PC-3 (cell line): ENCODE data around the gene CELF2. TPM values are rescaled to one million over a fixed set of nuclear protein-coding genes. Genes with fewer than 3 reads are reported as not detected.

ENCODE experiments used
- ATAC-seq: fragments of 200-7000 bp; cut with Tn5 transposase; 2 replicates; pipeline ENCODE4 v1.9.1; 2020; ENCODE audit warnings: mild to moderate bottlenecking, moderate library complexity
- BruUV-seq: library from RNA; stranded (reverse); fragments of 400-500 nt; replicated peaks from 2 replicates; lab custom pipeline; 2021; lab: Mats Ljungman, UMichigan
- CTCF ChIA-PET: fragments of 300-600 bp; sonication (Branson Sonifier 250); formaldehyde crosslinking; loops from one replicate; lab custom pipeline; 2022; ENCODE audit warnings: antibody characterized with exemption; lab: Charles Lee
- POLR2A ChIA-PET: fragments of 300-600 bp; sonication (Branson Sonifier 250); formaldehyde crosslinking; loops from one replicate; lab custom pipeline; 2022; ENCODE audit warnings: antibody characterized with exemption; ENCODE audit not compliant: unreplicated experiment; lab: Charles Lee
- DNase-seq: peaks from one replicate; pipeline ENCODE4 v3.0.0-alpha.2; 2015
- H2AFZ ChIP-seq: fragments of 300-600 bp; sonication (generic); 2 replicates; pipeline ENCODE4 v1.6.0; 2016; ENCODE audit warnings: antibody characterized with exemption, low read length
- H3F3A ChIP-seq: fragments of 300-600 bp; sonication (generic); one replicate; pipeline ENCODE4 v1.6.0; 2017; ENCODE audit warnings: antibody characterized with exemption, low read length, control low read depth, mild to moderate bottlenecking; ENCODE audit not compliant: unreplicated experiment
- H3K27ac ChIP-seq: fragments of 300-600 bp; sonication (generic); 2 replicates; pipeline ENCODE4 v1.5.1; 2016; ENCODE audit warnings: mild to moderate bottlenecking, low read length
- H3K27me3 ChIP-seq: fragments of 300-600 bp; sonication (generic); 2 replicates; pipeline ENCODE4 v1.6.1; 2016; ENCODE audit warnings: low read length, mixed read lengths
- H3K36me3 ChIP-seq: fragments of 300-600 bp; sonication (generic); 2 replicates; pipeline ENCODE4 v1.6.1; 2016; ENCODE audit warnings: low read depth, mixed run types, low read length, mixed read lengths
- H3K4me1 ChIP-seq: fragments of 300-600 bp; sonication (generic); 2 replicates; pipeline ENCODE4 v1.5.1; 2016; ENCODE audit warnings: low read length; ENCODE audit not compliant: insufficient read depth
- H3K4me2 ChIP-seq: fragments of 300-600 bp; sonication (generic); 2 replicates; pipeline ENCODE4 v1.6.0; 2016; ENCODE audit warnings: low read length
- H3K4me3 ChIP-seq: fragments of 300-600 bp; sonication (generic); 2 replicates; pipeline ENCODE4 v1.5.1; 2016; ENCODE audit warnings: mild to moderate bottlenecking, low read length, mixed read lengths
- H3K79me2 ChIP-seq: fragments of 300-600 bp; sonication (generic); 2 replicates; pipeline ENCODE4 v1.6.1; 2017; ENCODE audit warnings: low read length, mixed read lengths
- H3K9ac ChIP-seq: fragments of 300-600 bp; sonication (generic); 2 replicates; pipeline ENCODE4 v1.6.0; 2016; ENCODE audit warnings: mild to moderate bottlenecking, low read length
- H3K9me2 ChIP-seq: fragments of 300-600 bp; sonication (generic); replicated peaks from 2 replicates; pipeline ENCODE4 v1.6.1; 2016; ENCODE audit warnings: mixed run types, low read length, mixed read lengths
- H3K9me3 ChIP-seq: fragments of 300-600 bp; sonication (generic); 2 replicates; pipeline ENCODE4 v1.6.1; 2016; ENCODE audit warnings: low read length, mixed read lengths
- H4K20me1 ChIP-seq: fragments of 300-600 bp; sonication (generic); 2 replicates; pipeline ENCODE4 v1.6.1; 2016; ENCODE audit warnings: low read length, mixed read lengths
- EZH2 ChIP-seq: fragments of 300-600 bp; sonication (generic); IDR thresholded peaks from one replicate; pipeline ENCODE4 v1.6.1; 2017; ENCODE audit warnings: antibody characterized with exemption, mild to moderate bottlenecking, low read length; ENCODE audit not compliant: unreplicated experiment
- EZH2phosphoT487 ChIP-seq: fragments of 300-600 bp; sonication (generic); IDR thresholded peaks from 2 replicates; pipeline ENCODE4 v1.6.1; 2018; ENCODE audit warnings: mild to moderate bottlenecking, antibody characterized with exemption, low read length, borderline replicate concordance
- intact Hi-C: fragments of 100-400 bp; cut with micrococcal nuclease; formaldehyde crosslinking; loops from 2 replicates; pipeline ENCODE4 v1.9.0; 2023
- total RNA-seq: library from RNA; depleted of rRNA; stranded (reverse); fragments of >200 nt; gene quantifications from 2 replicates; pipeline ENCODE4 v1.2.3, GENCODE V29; 2014
- TF ChIP-seq, protein P1 (sequence below): fragments of 300-600 bp; sonication (generic); conservative IDR thresholded peaks from 2 replicates; pipeline ENCODE4 v1.5.1; 2017; ENCODE audit warnings: antibody characterized with exemption, low read depth, mild to moderate bottlenecking, low read length

Gene CELF2
- total RNA-seq, 1 experiment from 2014 or later: not detected

DNA sequence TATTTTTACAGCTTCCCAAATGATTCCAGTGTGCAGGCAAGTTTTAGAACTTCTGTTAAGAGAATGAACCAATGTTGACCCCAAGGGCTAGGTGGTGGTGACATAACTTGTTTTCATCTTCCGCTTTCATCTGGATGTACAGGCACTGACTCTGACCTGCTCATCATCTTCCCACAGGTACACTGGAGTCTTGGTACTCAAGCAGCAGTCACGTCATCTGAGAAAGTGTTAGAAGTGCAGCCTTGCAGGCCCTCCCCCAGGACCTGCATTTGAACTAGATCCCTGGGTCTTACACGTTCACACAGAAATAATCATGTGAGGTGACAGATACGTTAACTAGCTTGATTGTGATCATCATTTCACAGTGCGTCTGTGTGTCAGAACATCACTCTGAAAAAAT, 212.2 kb downstream of the CELF2 start:
- no TSS peak for BruUV-seq
- H3K4me3 ChIP-seq: no peak overlapping the region
- POLR2A ChIA-PET: no interaction called here
- H3K27me3 ChIP-seq: peaks cover 5% of the 10 kb centered on the region; the same call in 1 of the 2 replicates
- no peaks in the 10 kb centered on the region for H3K36me3 ChIP-seq
- no peaks in the 10 kb centered on the region for H4K20me1 ChIP-seq
- H3K4me2 ChIP-seq: no peak overlapping the region
- DNase-seq: no peak
- H3K79me2 ChIP-seq: no peaks in the 10 kb centered on the region
- intact Hi-C loops: no loop called here
- H3K4me1 ChIP-seq: no peaks in the 10 kb centered on the region
- no peak overlapping the region for H2AFZ ChIP-seq
- no peaks in the 10 kb centered on the region for H3K9me3 ChIP-seq
- TF ChIP-seq, protein P1, sequence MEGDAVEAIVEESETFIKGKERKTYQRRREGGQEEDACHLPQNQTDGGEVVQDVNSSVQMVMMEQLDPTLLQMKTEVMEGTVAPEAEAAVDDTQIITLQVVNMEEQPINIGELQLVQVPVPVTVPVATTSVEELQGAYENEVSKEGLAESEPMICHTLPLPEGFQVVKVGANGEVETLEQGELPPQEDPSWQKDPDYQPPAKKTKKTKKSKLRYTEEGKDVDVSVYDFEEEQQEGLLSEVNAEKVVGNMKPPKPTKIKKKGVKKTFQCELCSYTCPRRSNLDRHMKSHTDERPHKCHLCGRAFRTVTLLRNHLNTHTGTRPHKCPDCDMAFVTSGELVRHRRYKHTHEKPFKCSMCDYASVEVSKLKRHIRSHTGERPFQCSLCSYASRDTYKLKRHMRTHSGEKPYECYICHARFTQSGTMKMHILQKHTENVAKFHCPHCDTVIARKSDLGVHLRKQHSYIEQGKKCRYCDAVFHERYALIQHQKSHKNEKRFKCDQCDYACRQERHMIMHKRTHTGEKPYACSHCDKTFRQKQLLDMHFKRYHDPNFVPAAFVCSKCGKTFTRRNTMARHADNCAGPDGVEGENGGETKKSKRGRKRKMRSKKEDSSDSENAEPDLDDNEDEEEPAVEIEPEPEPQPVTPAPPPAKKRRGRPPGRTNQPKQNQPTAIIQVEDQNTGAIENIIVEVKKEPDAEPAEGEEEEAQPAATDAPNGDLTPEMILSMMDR: no peak
- TF ChIP-seq EZH2phosphoT487: no peak
- no peak for TF ChIP-seq EZH2
- ATAC-seq: no peak
- no peak overlapping the region for H3K27ac ChIP-seq
- no peaks in the 10 kb centered on the region for H3K9me2 ChIP-seq
- CTCF ChIA-PET: no interaction called here
- no peaks in the 10 kb centered on the region for H3F3A ChIP-seq
- no peak overlapping the region for H3K9ac ChIP-seq

DNA sequence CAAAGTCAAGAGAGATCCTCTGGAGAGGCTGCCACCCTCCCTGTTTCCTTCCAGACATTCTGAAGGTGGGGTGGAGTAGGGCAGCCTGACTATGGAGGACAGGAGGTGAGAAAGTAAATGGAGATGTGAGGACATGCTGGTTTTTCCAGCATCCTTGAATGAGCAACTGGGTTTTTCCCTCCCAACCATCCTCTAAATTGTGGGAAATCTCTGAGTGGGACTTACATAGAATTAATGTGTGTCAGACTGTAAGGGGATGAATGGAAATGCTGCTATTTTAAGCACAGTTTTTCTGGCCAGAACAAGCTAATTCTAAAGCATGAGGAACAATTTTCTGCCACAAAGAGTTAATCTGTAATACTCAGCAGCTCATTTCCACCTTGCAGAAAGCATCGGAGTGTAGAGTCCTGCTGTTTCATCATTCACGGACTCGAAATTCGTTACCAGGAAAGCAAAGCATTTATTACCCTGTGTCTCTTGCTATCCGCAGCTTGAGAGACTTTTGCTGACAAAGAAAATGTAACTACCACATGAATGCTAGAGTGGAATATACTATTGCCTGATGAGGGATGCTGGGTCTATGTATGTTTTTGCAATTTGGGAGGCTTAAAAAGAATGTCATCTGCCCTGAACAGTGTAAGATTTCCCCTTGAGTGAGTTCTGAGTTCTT, 213.0 kb downstream of the CELF2 start:
- Histone ChIP-seq H3K4me3 (no peak overlapping the region), H3K4me2 (no peak overlapping the region), H3K4me1 (no peaks in the 10 kb centered on the region), H3K27ac (no peak overlapping the region), H3K9me3 (no peaks in the 10 kb centered on the region), H3K36me3 (no peaks in the 10 kb centered on the region), H2AFZ (no peak overlapping the region), H3K9ac (no peak overlapping the region), H3K27me3 (peaks cover 5% of the 10 kb centered on the region; the same call in 1 of the 2 replicates), H3F3A (no peaks in the 10 kb centered on the region), H3K79me2 (no peaks in the 10 kb centered on the region), H3K9me2 (no peaks in the 10 kb centered on the region), H4K20me1 (no peaks in the 10 kb centered on the region)
- CTCF ChIA-PET: no interaction called here
- no peak for ATAC-seq
- intact Hi-C loops: no loop called here
- no peak for DNase-seq
- TF ChIP-seq EZH2 (no peak), EZH2phosphoT487 (no peak)
- TF ChIP-seq, protein P1: no peak
- POLR2A ChIA-PET: no interaction called here
- no TSS peak for BruUV-seq

DNA sequence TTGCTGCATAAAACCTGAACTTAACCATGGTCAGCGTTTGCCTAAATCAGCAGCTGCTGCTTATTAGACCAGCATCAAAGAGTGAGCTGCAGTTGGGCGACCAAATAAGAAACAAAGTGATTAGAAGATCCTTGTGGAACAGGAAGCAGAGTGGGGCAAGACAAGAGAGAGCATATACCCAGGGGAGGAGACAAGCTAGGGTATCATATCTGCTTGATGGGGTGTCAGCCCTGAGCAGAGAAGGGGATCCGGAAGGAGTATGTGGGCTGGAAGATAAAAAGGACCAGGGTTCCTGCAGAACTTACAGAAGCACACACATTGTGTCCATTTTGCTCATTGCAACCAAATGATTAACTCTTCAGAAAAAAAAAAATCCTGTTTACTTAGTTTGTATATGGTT, 213.6 kb downstream of the CELF2 start:
- Histone ChIP-seq H3K4me1 (no peaks in the 10 kb centered on the region), H3K27ac (no peak overlapping the region), H3K9me3 (no peaks in the 10 kb centered on the region), H3K27me3 (peaks cover 5% of the 10 kb centered on the region; the same call in 1 of the 2 replicates), H3K36me3 (no peaks in the 10 kb centered on the region), H3K4me2 (no peak overlapping the region), H2AFZ (no peak overlapping the region), H3K79me2 (no peaks in the 10 kb centered on the region), H3K9ac (no peak overlapping the region), H3F3A (no peaks in the 10 kb centered on the region), H3K9me2 (no peaks in the 10 kb centered on the region), H4K20me1 (no peaks in the 10 kb centered on the region), H3K4me3 (no peak overlapping the region)
- CTCF ChIA-PET: no interaction called here
- ATAC-seq: no peak
- intact Hi-C loops: no loop called here
- POLR2A ChIA-PET: no interaction called here
- DNase-seq: no peak
- TF ChIP-seq, protein P1: no peak
- TF ChIP-seq EZH2phosphoT487 (no peak), EZH2 (no peak)
- BruUV-seq: no TSS peak
